Measurements from ENCODE around the gene NRXN3. TPM values are rescaled to one million over a fixed set of nuclear protein-coding genes. Genes with fewer than 3 reads are reported as not detected.

NRXN3 gene
- polyA plus RNA-seq, 1 donor (not counting 4 experiments of a cell fraction or from before 2014, with no cell fraction given): 0.89 TPM

- Histone ChIP-seq H3K4me1 (ENCODE audit: control insufficient read depth, extremely low read depth, insufficient read depth, low read length) (no peaks in the 10 kb centered on the region), H3K9ac (ENCODE audit: control insufficient read depth, extremely low read depth, insufficient read depth, low read length) (no peak overlapping the region), H3K79me2 (ENCODE audit: control insufficient read depth, insufficient read depth, low read length) (no peaks in the 10 kb centered on the region), H3K9me3 (ENCODE audit: control insufficient read depth, low read depth, low read length) (no peaks in the 10 kb centered on the region), H3K4me3 (ENCODE audit: control insufficient read depth in 2 of 3, extremely low read depth in 1 of 3, insufficient read depth in 2 of 3, low read depth in 1 of 3, low read length in 3 of 3) (no peak overlapping the region), H3K27me3 (ENCODE audit: control insufficient read depth, extremely low read depth, insufficient read depth, low read length) (no peaks in the 10 kb centered on the region), H2AFZ (ENCODE audit: control insufficient read depth, low read length) (no peak overlapping the region), H3K27ac (ENCODE audit: control insufficient read depth, insufficient read depth, low read length) (no peak overlapping the region), H3K36me3 (ENCODE audit: control insufficient read depth in 2 of 2, extremely low read depth in 1 of 2, insufficient read depth in 2 of 2, low read length in 2 of 2) (no peaks in the 10 kb centered on the region), H4K20me1 (ENCODE audit: control insufficient read depth, extremely low read depth, insufficient read depth, low read length) (no peaks in the 10 kb centered on the region), H3K4me2 (ENCODE audit: control insufficient read depth, extremely low read depth, insufficient read depth, low read depth, low read length) (no peak overlapping the region), H3K9me1 (ENCODE audit: control insufficient read depth, extremely low read depth, insufficient read depth, low read length) (no peaks in the 10 kb centered on the region)
- dilution Hi-C loops (cut with MboI; ENCODE audit: extremely low pct_ligation_motif_present, low sequenced_read_pairs): no loop called here
- FAIRE-seq: no peak
- no peak for DNase-seq (ENCODE audit: low read depth, low spot score)
- no peak for TF ChIP-seq CTCF (optimal IDR thresholded peaks at IDR 0.05 in 1 of 3, IDR thresholded peaks at IDR 0.05 in 1 of 3, conservative IDR thresholded peaks at IDR 0.05 in 1 of 3; ENCODE audit: extremely low read depth in 1 of 3, insufficient read depth in 2 of 3, low read length in 3 of 3)
These were observed 1254.3 kb downstream of the NRXN3 start for GRCh38 chr14:79424462-79424861.

- FAIRE-seq: no peak
- dilution Hi-C loops (cut with MboI; ENCODE audit: extremely low pct_ligation_motif_present, low sequenced_read_pairs): no loop called here
- Histone ChIP-seq H3K9me1 (ENCODE audit: control insufficient read depth, extremely low read depth, insufficient read depth, low read length) (no peaks in the 10 kb centered on the region), H3K9ac (ENCODE audit: control insufficient read depth, extremely low read depth, insufficient read depth, low read length) (no peak overlapping the region), H3K4me1 (ENCODE audit: control insufficient read depth, extremely low read depth, insufficient read depth, low read length) (no peaks in the 10 kb centered on the region), H3K27ac (ENCODE audit: control insufficient read depth, insufficient read depth, low read length) (no peak overlapping the region), H3K4me3 (ENCODE audit: control insufficient read depth in 2 of 3, extremely low read depth in 1 of 3, insufficient read depth in 2 of 3, low read depth in 1 of 3, low read length in 3 of 3) (no peak overlapping the region), H3K79me2 (ENCODE audit: control insufficient read depth, insufficient read depth, low read length) (no peaks in the 10 kb centered on the region), H2AFZ (ENCODE audit: control insufficient read depth, low read length) (no peak overlapping the region), H3K4me2 (ENCODE audit: control insufficient read depth, extremely low read depth, insufficient read depth, low read depth, low read length) (no peak overlapping the region), H3K9me3 (ENCODE audit: control insufficient read depth, low read depth, low read length) (no peaks in the 10 kb centered on the region), H3K36me3 (ENCODE audit: control insufficient read depth in 2 of 2, extremely low read depth in 1 of 2, insufficient read depth in 2 of 2, low read length in 2 of 2) (no peaks in the 10 kb centered on the region), H3K27me3 (ENCODE audit: control insufficient read depth, extremely low read depth, insufficient read depth, low read length) (no peaks in the 10 kb centered on the region), H4K20me1 (ENCODE audit: control insufficient read depth, extremely low read depth, insufficient read depth, low read length) (no peaks in the 10 kb centered on the region)
- TF ChIP-seq CTCF (optimal IDR thresholded peaks at IDR 0.05 in 1 of 3, IDR thresholded peaks at IDR 0.05 in 1 of 3, conservative IDR thresholded peaks at IDR 0.05 in 1 of 3; ENCODE audit: extremely low read depth in 1 of 3, insufficient read depth in 2 of 3, low read length in 3 of 3): no peak
- no peak for TF ChIP-seq EZH2 (IDR thresholded peaks at IDR 0.05; ENCODE audit: low read length)
- no peak for DNase-seq (ENCODE audit: low read depth, low spot score)
These were observed 1256.1 kb downstream of the NRXN3 start for GRCh38 chr14:79426103-79426755.
